AG09309 (cell line): ENCODE measurements around the gene NUP50.
A peak's percentile ranks its signal among the peaks of the same experiment; 100 is the strongest.

Source experiments
- DNase-seq: peaks from one replicate; pipeline ENCODE4 v3.0.0-alpha.2; 2010; ENCODE audit warnings: low read depth
- H3K4me3 ChIP-seq: 2 replicates; pipeline ENCODE4 v1.5.1; 2011; ENCODE audit warnings: mild to moderate bottlenecking, low read depth, low read length, moderate library complexity; ENCODE audit not compliant: control insufficient read depth
- CTCF ChIP-seq: IDR thresholded peaks from 2 replicates; pipeline ENCODE4 v1.5.1; 2011; ENCODE audit warnings: mild to moderate bottlenecking, low read depth, low read length, inconsistent platforms; ENCODE audit not compliant: insufficient read depth, control insufficient read depth; ENCODE audit errors: missing control alignments

NUP50 gene

GRCh38 chr22:45197606-45198462 is 34.1 kb downstream of the NUP50 start:
- H3K4me3 ChIP-seq, result no peak overlapping the region
- TF ChIP-seq CTCF, result no peak
- DNase-seq, result no peak

GRCh38 chr22:45198463-45198795 is 34.7 kb downstream of the NUP50 start:
- H3K4me3 ChIP-seq, result no peak overlapping the region
- no peak for DNase-seq
- TF ChIP-seq CTCF, result no peak

- no peak for DNase-seq
- H3K4me3 ChIP-seq, result no peak overlapping the region
- no peak for TF ChIP-seq CTCF
Observed at GRCh38 chr22:45199723-45200122, 36.0 kb downstream of the NUP50 start.

- no peak for TF ChIP-seq CTCF
- no peak overlapping the region for H3K4me3 ChIP-seq
- no peak for DNase-seq
Observed at GRCh38 chr22:45200230-45200629, 36.5 kb downstream of the NUP50 start.

- H3K4me3 ChIP-seq, result no peak overlapping the region
- TF ChIP-seq CTCF, result no peak
Observed at GRCh38 chr22:45200860-45201511, 37.3 kb downstream of the NUP50 start.

GRCh38 chr22:45201678-45202332 is 38.1 kb downstream of the NUP50 start:
- H3K4me3 ChIP-seq, result no peak overlapping the region
- TF ChIP-seq CTCF, result no peak
- peak; percentile 76 for DNase-seq

More at GRCh38 chr22:45200860-45201511, 37.3 kb downstream of the NUP50 start:
- DNase-seq, result no peak
